Thyroid gland (tissue), 4 donors: ENCODE data around the gene DENND1B.

ENCODE experiments used
- POLR2A ChIP-seq, 2 donors: fragments of 450-650 bp; IDR thresholded peaks; one replicate each; pipeline ENCODE4 v1.6.1; 2017; ENCODE audit warnings: antibody characterized with exemption in 2 of 2, mild to moderate bottlenecking in 2 of 2, moderate library complexity in 1 of 2
- TF ChIP-seq, protein P1 (sequence below), 6 experiments: fragments of 200-600 bp in 3 of 6; fragments of 450-650 bp in 3 of 6; sonication (generic) in 3 of 6; IDR thresholded peaks; one replicate each; pipeline ENCODE4 v1.5.1; 2016 to 2019; ENCODE audit warnings: antibody characterized with exemption in 6 of 6, mild to moderate bottlenecking in 2 of 6, inconsistent platforms in 1 of 6, moderate library complexity in 1 of 6

DNA sequence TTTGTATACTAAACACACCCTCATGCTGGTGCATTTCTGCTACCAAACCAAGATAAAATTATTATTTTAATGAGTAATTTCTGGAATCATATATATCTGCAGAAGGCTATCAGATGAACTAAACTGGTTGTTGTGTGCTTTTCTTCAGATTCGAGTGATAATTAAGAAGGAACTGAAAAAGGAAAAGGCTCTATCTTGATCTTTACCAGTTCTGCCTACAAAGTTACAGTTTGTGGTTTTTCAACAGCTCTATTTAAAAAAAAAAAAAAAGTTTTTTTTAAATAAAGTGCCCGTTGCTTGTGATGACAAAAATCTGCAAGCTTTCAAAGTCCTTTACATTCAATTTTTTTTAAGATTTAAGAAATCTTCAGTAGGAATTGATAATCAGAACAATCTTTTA lies 13.6 kb downstream of the DENND1B start:
- TF ChIP-seq POLR2A (IDR thresholded peaks at IDR 0.05) = no peak
- TF ChIP-seq, protein P1, sequence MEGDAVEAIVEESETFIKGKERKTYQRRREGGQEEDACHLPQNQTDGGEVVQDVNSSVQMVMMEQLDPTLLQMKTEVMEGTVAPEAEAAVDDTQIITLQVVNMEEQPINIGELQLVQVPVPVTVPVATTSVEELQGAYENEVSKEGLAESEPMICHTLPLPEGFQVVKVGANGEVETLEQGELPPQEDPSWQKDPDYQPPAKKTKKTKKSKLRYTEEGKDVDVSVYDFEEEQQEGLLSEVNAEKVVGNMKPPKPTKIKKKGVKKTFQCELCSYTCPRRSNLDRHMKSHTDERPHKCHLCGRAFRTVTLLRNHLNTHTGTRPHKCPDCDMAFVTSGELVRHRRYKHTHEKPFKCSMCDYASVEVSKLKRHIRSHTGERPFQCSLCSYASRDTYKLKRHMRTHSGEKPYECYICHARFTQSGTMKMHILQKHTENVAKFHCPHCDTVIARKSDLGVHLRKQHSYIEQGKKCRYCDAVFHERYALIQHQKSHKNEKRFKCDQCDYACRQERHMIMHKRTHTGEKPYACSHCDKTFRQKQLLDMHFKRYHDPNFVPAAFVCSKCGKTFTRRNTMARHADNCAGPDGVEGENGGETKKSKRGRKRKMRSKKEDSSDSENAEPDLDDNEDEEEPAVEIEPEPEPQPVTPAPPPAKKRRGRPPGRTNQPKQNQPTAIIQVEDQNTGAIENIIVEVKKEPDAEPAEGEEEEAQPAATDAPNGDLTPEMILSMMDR (IDR thresholded peaks at IDR 0.05) = no peak
